Thymus (tissue), 11 donors: ENCODE data around the gene RASGRF1. TPM values are rescaled to one million over a fixed set of nuclear protein-coding genes. Genes with fewer than 3 reads are reported as not detected.

Experiments used
- DNase-seq, 9 donors: peaks; one replicate each; pipeline ENCODE4 v3.0.0-alpha.2; 2013; ENCODE audit warnings: low spot score in 9 of 9, low read depth in 6 of 9, missing footprints in 1 of 9
- H3K27ac ChIP-seq, 2 donors: one replicate each; pipeline ENCODE4 v1.5.1; 2013; ENCODE audit warnings: control low read depth in 1 of 2, low read depth in 1 of 2, low read length in 1 of 2, mild to moderate bottlenecking in 1 of 2, moderate library complexity in 1 of 2
- H3K27me3 ChIP-seq, 2 donors: one replicate each; pipeline ENCODE4 v1.5.1; 2013; ENCODE audit warnings: low read length in 1 of 2; ENCODE audit not compliant: control insufficient read depth in 2 of 2, insufficient read depth in 1 of 2
- H3K36me3 ChIP-seq, 2 donors: one replicate each; pipeline ENCODE4 v1.5.1; 2013; ENCODE audit warnings: low read length in 1 of 2, mild to moderate bottlenecking in 1 of 2, moderate library complexity in 1 of 2; ENCODE audit not compliant: control insufficient read depth in 2 of 2, insufficient read depth in 2 of 2
- H3K4me1 ChIP-seq, 2 donors: one replicate each; pipeline ENCODE4 v1.5.1; 2013; ENCODE audit warnings: low read length in 2 of 2; ENCODE audit not compliant: control insufficient read depth in 2 of 2, insufficient read depth in 2 of 2
- H3K4me3 ChIP-seq, 2 donors: one replicate each; pipeline ENCODE4 v1.5.1; 2013; ENCODE audit warnings: low read length in 2 of 2, control low read depth in 1 of 2, mild to moderate bottlenecking in 1 of 2
- H3K9me3 ChIP-seq, 2 donors: one replicate each; pipeline ENCODE4 v1.5.1; 2013; ENCODE audit warnings: low read length in 1 of 2, mild to moderate bottlenecking in 1 of 2; ENCODE audit not compliant: control insufficient read depth in 2 of 2, insufficient read depth in 1 of 2
- WGBS: extraction: QIAGEN DNeasy Blood & Tissue Kit; methylation state at CpG from one replicate; pipeline ENCODE4 v1.1.7; 2013; 5-methylcytosine and 5-hydroxymethylcytosine counted together
- polyA plus RNA-seq: library from polyadenylated mRNA; stranded (reverse); fragments of 200-250 nt; gene quantifications from one replicate; pipeline ENCODE4 v1.2.3, GENCODE V29; 2013
- total RNA-seq: library from RNA; stranded (reverse); fragments of 120-200 nt; gene quantifications from one replicate; pipeline ENCODE4 v1.2.4, GENCODE V29; 2013
- donor health status: healthy.

RASGRF1 gene
- total and polyA plus RNA-seq, 2 donors: 0.47 to 0.52 TPM

DNA sequence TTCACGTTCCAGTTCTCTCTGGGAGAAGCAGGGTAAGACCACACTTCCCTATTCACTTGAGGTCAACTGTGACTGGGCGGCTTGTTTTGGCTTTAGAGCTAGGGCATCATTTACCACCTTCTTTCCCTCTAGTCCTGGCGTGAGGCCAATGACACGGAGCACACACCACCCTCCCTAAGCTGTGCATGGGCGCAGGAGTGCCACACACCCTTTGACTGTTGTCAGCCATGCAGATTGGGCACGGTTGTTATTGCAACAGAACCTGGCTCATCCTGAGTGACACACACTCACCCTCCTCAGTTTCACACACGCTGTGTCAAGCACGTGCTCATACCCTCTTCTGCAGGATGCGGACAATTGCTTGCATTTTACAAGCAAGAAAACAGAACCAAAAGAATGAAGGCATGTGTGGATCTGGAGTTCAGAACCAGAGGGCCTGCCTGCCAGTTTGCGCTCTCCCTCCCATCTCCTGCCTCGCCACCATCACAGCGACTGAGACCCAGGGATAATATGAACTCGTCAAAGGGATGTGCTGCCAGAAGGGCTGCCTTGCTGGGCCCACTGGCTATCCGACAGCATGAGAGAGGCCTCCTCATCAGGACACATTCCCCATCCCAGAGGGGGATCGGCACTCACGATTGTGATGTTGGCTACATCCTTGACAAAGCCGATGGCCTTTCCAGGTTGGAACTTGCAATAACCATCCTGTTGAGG lies 163.3 kb downstream of the RASGRF1 start:
- H3K27me3 ChIP-seq: no peaks in the 10 kb centered on the region
- peaks cover 0 to 1% of the 10 kb centered on the region in 2 donors for H3K9me3 ChIP-seq
- no peak for DNase-seq
- H3K27ac ChIP-seq: no peak overlapping the region
- H3K36me3 ChIP-seq: peaks cover 27 to 37% of the 10 kb centered on the region in 2 donors
- WGBS: 96% methylated on average over 17 of the region's 17 CpGs
- no peaks in the 10 kb centered on the region for H3K4me1 ChIP-seq
- H3K4me3 ChIP-seq: no peak overlapping the region

DNA sequence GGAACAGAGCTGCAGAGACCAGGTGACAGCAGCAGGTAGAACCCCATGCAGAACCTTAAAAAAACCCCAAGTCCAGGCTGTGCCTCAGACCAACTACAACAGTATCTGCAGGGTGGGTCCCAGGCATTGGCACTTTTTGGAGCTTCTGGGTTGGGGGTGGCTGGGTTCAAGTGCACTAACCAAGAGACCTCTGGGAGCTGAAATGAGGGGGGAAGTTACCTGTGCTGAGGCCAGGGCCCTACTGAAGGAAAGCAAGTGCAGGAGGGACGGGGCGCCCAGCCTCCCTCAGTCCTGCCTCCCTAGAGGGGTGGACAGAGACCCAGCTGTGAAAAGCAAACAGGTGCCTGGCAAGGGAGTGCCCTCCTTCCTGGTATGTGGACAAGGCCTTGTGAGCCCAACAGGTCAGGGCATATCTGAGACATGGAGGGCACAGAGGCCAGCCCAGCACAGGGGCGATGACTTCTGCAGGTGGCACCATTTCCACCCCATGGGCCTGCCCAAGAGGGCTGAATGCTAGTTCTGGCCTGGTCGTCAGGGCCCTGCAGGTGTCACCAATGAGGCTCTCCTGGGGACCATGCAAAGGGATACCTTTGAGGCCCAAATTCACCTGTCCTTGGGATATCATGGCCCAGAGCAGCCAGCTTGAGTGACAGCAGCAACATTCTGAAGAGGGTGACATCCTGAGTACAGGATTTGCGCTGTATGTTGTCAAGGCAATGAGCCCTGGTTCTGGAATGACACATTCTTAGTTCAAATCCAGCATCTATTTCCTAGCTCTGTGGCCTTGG lies 164.4 kb downstream of the RASGRF1 start:
- H3K27me3 ChIP-seq: no peaks in the 10 kb centered on the region
- no peak overlapping the region for H3K27ac ChIP-seq
- H3K4me1 ChIP-seq: no peaks in the 10 kb centered on the region
- peaks cover 38 to 48% of the 10 kb centered on the region in 2 donors for H3K36me3 ChIP-seq
- H3K4me3 ChIP-seq: no peak overlapping the region
- peaks cover 0 to 1% of the 10 kb centered on the region in 2 donors for H3K9me3 ChIP-seq
- WGBS: 95% methylated on average over 5 of the region's 5 CpGs
- no peak for DNase-seq

DNA sequence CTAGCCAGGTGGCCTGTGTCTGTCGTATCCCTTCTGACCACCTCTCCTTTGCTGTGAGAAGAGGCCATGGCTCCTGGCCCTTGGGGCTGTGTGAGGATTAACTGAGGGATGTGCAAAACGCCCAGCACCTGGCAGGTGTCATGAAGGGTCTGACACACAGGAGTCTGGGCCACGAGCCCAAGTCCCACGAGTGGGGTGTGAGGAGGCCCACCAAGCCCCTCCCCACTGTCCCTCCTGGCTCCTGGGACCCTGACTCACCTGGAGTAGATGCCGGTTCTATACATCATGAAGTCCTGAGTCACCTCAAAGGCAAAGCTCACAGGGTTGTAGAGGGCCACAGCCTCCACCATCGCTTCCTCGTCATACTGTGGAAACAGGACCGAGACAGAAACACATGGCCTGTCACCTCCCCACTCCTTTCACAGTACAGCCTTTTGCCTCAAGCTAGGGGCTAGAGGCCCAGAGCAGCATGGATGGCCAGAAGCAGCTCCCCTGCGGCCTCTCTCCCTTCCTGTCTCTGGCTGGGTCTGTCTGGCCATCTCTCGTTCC lies 165.4 kb downstream of the RASGRF1 start:
- 87% methylated on average over 10 of the region's 10 CpGs for WGBS
- Histone ChIP-seq H3K36me3 (peaks cover 39 to 52% of the 10 kb centered on the region in 2 donors), H3K4me1 (no peaks in the 10 kb centered on the region), H3K27ac (no peak overlapping the region), H3K27me3 (no peaks in the 10 kb centered on the region), H3K9me3 (peaks cover 0 to 1% of the 10 kb centered on the region in 2 donors), H3K4me3 (no peak overlapping the region)
- DNase-seq: no peak

DNA sequence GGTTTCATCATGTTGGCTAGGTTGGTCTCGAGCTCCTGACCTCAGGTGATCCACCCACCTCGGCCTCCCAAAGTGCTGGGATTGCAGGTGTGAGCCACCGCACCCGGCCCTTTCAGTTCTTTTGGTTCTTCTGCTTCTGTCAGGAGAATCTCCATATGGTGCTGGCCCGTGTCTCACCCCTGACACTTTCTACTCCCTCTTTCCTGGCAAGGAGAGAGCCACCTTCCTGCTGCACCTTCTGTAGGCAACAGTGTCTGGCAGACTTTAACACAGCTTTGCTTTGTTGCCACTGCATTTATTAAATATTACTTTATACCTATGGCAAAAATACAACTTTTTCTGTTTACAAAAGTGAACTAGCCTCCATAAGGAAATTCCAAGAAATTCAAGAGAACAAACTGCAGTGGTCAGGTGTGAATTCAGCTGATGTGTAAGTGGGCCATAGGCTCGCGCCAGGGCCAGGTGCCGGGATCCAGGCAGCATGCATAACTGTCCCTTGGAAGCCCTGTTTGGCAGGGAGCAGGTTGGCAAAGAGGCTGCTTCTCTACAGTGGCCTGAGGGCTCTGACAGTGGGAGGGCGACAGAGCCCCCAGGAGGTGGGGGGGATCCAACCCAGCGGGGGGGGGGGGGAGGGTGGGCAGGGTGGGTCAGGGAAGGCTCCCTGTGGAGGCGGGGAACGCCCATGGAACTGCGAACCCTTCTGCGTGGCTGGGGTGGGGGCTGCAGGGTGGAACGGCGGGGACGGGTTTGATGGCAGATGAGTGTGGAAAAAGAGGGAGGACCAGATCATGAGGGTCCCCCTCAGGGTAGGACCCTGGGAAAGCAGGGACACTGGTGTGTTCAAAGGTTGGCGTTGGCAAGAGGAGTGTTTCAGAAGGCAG lies 166.9 kb downstream of the RASGRF1 start:
- WGBS: 97% methylated on average over 18 of the region's 18 CpGs
- no peak for DNase-seq

DNA sequence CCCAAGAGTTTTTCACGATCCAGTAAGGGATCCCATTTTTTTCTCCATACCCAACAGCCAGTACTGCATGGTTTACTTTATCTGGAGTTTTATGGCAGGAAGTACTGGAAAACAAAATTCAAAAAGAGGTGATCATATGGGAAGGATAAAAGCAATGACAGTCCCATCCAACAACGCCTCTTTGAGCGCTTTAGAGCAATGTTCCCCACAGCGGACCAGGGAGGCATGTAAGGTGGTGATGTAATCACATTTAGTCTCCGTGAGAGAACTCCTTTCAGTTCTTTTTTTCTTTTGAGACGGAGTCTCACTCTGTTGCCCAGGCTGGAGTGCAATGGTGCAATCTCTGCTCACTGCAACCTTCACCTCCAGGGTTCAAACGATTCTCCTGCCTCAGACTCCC lies 167.6 kb downstream of the RASGRF1 start:
- H3K4me3 ChIP-seq: no peak overlapping the region
- H3K27ac ChIP-seq: no peak overlapping the region
- H3K9me3 ChIP-seq: peaks cover 0 to 1% of the 10 kb centered on the region in 2 donors
- no peaks in the 10 kb centered on the region for H3K4me1 ChIP-seq
- H3K27me3 ChIP-seq: no peaks in the 10 kb centered on the region
- DNase-seq: no peak
- H3K36me3 ChIP-seq: peaks cover 46 to 66% of the 10 kb centered on the region in 2 donors
- WGBS: 88% methylated on average over 7 of the region's 7 CpGs

More for the DNA sequence above, 166.9 kb downstream of the RASGRF1 start:
- Histone ChIP-seq H3K36me3 (peaks cover 46 to 62% of the 10 kb centered on the region in 2 donors), H3K27ac (no peak overlapping the region), H3K9me3 (peaks cover 0 to 1% of the 10 kb centered on the region in 2 donors), H3K4me1 (no peaks in the 10 kb centered on the region), H3K4me3 (no peak overlapping the region), H3K27me3 (no peaks in the 10 kb centered on the region)

- Histone ChIP-seq H3K27ac (no peak overlapping the region), H3K4me3 (no peak overlapping the region), H3K36me3 (peaks cover 48 to 68% of the 10 kb centered on the region in 2 donors), H3K4me1 (no peaks in the 10 kb centered on the region), H3K27me3 (no peaks in the 10 kb centered on the region), H3K9me3 (peaks cover 0 to 1% of the 10 kb centered on the region in 2 donors)
- 95% methylated on average over 7 of the region's 7 CpGs for WGBS
- DNase-seq: no peak
Observed at GRCh38 chr15:78922527-78922926, 168.1 kb downstream of the RASGRF1 start.

GRCh38 chr15:78921940-78922339 lies 168.6 kb downstream of the RASGRF1 start:
- DNase-seq: no peak
- H3K4me1 ChIP-seq: no peaks in the 10 kb centered on the region
- H3K36me3 ChIP-seq: peaks cover 42 to 68% of the 10 kb centered on the region in 2 donors
- no peak overlapping the region for H3K4me3 ChIP-seq
- WGBS: 96% methylated on average over 14 of the region's 14 CpGs
- H3K27ac ChIP-seq: no peak overlapping the region
- peaks cover 0 to 1% of the 10 kb centered on the region in 2 donors for H3K9me3 ChIP-seq
- no peaks in the 10 kb centered on the region for H3K27me3 ChIP-seq

DNA sequence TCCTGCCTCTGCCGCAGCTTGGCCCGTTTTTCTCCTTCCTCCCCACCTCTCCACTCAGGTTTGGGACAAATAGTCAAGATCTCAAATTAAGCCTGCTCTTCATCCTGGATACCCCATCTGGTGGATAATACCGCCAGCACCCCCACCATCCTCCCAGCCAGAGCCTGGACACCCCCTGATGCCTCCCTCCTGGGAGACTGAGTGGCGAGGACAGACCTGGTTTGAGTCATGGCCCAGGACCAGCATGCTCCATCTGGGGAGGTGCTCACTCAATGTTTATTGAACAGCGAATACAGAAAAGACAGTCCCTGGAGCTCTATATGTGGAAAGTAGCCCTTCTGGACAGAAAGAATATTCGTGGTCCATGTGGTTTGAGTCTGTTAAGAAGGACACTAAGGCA lies 169.1 kb downstream of the RASGRF1 start:
- H3K27ac ChIP-seq: no peak overlapping the region
- 87% methylated on average over 6 of the region's 6 CpGs for WGBS

More for the DNA sequence above, 169.1 kb downstream of the RASGRF1 start:
- no peak for DNase-seq
- no peak overlapping the region for H3K4me3 ChIP-seq
- no peaks in the 10 kb centered on the region for H3K4me1 ChIP-seq
- peaks cover 41 to 66% of the 10 kb centered on the region in 2 donors for H3K36me3 ChIP-seq
- H3K9me3 ChIP-seq: peaks cover 0 to 1% of the 10 kb centered on the region in 2 donors
- no peaks in the 10 kb centered on the region for H3K27me3 ChIP-seq
